ENCODE data around the gene PPM1M.

Gene PPM1M

DNA sequence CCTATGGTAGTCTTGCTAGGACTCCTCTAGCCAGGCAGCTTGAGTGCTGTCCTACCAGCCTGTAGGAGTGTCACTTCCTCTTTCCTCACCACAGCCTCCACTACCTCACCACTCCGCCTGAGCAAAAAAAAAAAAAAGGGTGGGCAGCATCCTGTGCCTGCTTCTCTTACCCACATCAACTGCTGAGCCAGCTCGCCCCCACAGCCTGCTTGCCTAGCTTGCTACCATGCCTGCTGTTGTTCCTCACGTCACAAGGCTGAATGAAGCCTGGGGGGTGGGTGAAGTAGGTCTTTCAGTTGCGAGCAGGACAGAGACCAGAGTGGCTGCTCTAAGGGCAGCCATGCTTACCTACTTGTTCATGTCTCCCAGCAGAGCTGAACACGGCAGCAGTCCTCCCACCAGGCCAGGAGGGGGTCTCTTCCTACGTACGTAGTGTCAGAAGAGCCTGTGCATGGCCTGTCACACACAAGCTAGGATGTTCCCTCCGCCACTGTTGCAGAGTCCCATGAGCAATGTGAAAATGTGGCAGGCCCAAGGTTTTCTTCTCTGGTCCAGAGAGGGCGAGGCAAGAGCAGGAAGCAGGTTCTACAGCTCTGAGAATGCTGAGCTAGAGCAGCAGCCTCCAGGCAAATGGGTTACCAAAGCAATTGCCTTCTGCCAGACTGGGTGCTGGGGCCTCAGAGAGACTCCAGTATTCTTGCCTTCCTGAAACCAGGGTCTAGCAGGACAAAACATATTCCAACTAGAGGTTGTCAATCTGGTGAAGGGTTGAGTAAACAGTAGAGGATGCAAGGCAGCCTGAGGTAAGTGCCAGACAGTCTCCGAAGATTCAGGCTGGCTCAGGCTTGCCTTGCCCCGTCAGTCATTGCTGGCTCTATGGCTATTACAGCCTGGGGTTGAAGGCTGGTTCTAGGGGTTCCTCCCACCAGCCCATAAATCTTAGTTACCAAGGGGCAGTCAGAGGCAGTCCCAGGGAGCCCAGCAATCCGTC lies 8.1 kb downstream of the PPM1M start:
- Histone ChIP-seq H3K27ac (ENCODE audit: low read length) (no peak overlapping the region), H3K4me3 (ENCODE audit: low read depth in 1 of 2, low read length in 2 of 2) (no peak overlapping the region), H3K4me1 (ENCODE audit: control insufficient read depth in 1 of 2, insufficient read depth in 2 of 2, low read length in 2 of 2) (peaks cover 0 to 9% of the 10 kb centered on the region in 2 donors), H3K27me3 (ENCODE audit: low read depth, low read length) (no peaks in the 10 kb centered on the region), H3K36me3 (ENCODE audit: control insufficient read depth in 1 of 2, insufficient read depth in 2 of 2, low read length in 2 of 2) (peaks cover 56 to 70% of the 10 kb centered on the region in 2 donors), H3K9me3 (ENCODE audit: control insufficient read depth in 1 of 2, low read length in 2 of 2) (no peaks in the 10 kb centered on the region)

DNA sequence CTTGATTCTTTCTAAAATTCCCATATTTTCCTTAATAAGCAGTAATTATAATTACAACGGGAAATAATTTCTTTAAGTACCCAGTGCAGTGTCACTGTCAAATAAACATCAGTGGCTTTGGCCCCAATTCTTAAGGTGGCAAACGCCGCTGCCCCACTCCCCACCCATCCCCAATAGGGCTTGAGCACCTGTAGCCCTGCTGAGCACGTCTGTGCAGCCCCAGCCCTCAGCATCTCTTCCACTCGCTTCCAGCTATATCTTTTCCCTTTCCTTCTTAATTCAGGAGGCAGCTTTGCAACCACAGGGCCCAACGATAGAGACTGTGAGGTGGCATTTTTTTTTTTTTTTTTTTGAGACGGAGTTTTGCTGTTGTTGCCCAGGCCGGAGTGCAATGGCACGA lies 9.0 kb downstream of the PPM1M start:
- no peaks in the 10 kb centered on the region for H3K27me3 ChIP-seq (ENCODE audit: low read depth, low read length)
- H3K4me1 ChIP-seq (ENCODE audit: control insufficient read depth in 1 of 2, insufficient read depth in 2 of 2, low read length in 2 of 2) = peaks cover 0 to 13% of the 10 kb centered on the region in 2 donors
- no peak overlapping the region for H3K4me3 ChIP-seq (ENCODE audit: low read depth in 1 of 2, low read length in 2 of 2)
- no peak overlapping the region for H3K27ac ChIP-seq (ENCODE audit: low read length)
- peaks cover 56 to 70% of the 10 kb centered on the region in 2 donors for H3K36me3 ChIP-seq (ENCODE audit: control insufficient read depth in 1 of 2, insufficient read depth in 2 of 2, low read length in 2 of 2)
- no peaks in the 10 kb centered on the region for H3K9me3 ChIP-seq (ENCODE audit: control insufficient read depth in 1 of 2, low read length in 2 of 2)

DNA sequence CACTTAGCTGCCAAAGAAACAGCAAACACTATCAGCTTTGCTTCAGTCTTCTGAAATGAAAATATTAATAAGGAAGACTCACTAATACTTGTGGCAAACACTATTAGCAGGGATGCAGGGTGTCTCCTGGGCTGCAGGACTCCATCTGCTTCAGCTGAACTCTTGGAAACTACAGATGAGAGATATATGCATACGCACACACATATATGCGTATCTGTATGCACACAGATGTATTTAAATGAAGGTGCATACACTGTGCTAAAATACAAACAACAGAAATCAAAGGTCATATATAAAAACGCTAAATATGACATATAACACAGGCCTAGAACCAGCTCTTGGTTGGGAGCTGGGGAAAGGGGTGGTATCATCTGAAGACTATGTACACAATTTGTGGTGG lies 10.6 kb downstream of the PPM1M start:
- Histone ChIP-seq H3K27me3 (ENCODE audit: low read depth, low read length) (no peaks in the 10 kb centered on the region), H3K27ac (ENCODE audit: low read length) (peak overlapping the region; percentile 6), H3K36me3 (ENCODE audit: control insufficient read depth in 1 of 2, insufficient read depth in 2 of 2, low read length in 2 of 2) (peaks cover 61 to 76% of the 10 kb centered on the region in 2 donors), H3K4me1 (ENCODE audit: control insufficient read depth in 1 of 2, insufficient read depth in 2 of 2, low read length in 2 of 2) (peaks cover 0 to 13% of the 10 kb centered on the region in 2 donors), H3K4me3 (ENCODE audit: low read depth in 1 of 2, low read length in 2 of 2) (no peak overlapping the region), H3K9me3 (ENCODE audit: control insufficient read depth in 1 of 2, low read length in 2 of 2) (no peaks in the 10 kb centered on the region)

DNA sequence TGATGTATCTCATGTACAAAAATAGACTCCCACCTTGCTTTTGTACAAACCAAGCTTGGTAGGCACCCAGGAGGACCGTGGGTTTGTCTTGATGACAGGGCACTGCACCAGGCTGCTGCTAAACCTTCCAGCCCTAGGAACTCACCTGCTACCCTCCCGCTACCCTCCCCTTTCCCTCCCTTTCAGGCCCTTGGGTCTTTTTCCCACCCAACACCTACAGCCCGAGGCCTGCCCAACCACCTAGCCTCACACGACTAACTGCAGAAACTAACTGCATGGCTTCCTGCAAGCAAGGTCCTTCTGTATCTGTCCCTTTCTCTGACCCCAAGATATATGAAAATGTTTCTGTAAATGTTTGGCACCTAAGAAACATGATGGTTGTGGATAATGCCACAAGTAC lies 11.1 kb downstream of the PPM1M start:
- Histone ChIP-seq H3K27me3 (ENCODE audit: low read depth, low read length) (no peaks in the 10 kb centered on the region), H3K9me3 (ENCODE audit: control insufficient read depth in 1 of 2, low read length in 2 of 2) (no peaks in the 10 kb centered on the region), H3K36me3 (ENCODE audit: control insufficient read depth in 1 of 2, insufficient read depth in 2 of 2, low read length in 2 of 2) (peaks cover 64 to 77% of the 10 kb centered on the region in 2 donors), H3K4me1 (ENCODE audit: control insufficient read depth in 1 of 2, insufficient read depth in 2 of 2, low read length in 2 of 2) (peaks cover 0 to 13% of the 10 kb centered on the region in 2 donors), H3K4me3 (ENCODE audit: low read depth in 1 of 2, low read length in 2 of 2) (no peak overlapping the region), H3K27ac (ENCODE audit: low read length) (no peak overlapping the region)

DNA sequence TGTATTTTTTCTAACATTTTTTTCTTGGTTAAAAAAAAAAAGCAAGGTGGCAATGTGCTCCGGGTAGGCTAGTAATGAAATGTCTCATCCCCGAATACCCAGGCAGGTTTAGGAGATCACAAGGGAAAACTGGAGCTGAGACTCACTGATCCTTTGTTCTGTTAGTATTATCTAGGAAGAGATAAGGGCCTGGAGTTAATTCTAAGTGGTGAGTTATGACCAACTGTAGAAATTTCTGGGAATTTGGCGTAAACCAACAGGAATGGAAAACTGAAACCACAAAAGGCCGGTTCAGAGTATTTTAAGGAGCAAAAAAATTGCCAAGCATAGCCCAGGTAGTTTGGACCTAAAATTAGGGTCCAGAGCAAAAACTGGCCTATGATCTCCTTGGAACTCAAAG lies 12.4 kb downstream of the PPM1M start:
- Histone ChIP-seq H3K36me3 (ENCODE audit: control insufficient read depth in 1 of 2, insufficient read depth in 2 of 2, low read length in 2 of 2) (peaks cover 75 to 85% of the 10 kb centered on the region in 2 donors), H3K27ac (ENCODE audit: low read length) (no peak overlapping the region), H3K9me3 (ENCODE audit: control insufficient read depth in 1 of 2, low read length in 2 of 2) (no peaks in the 10 kb centered on the region), H3K4me3 (ENCODE audit: low read depth in 1 of 2, low read length in 2 of 2) (no peak overlapping the region), H3K27me3 (ENCODE audit: low read depth, low read length) (no peaks in the 10 kb centered on the region), H3K4me1 (ENCODE audit: control insufficient read depth in 1 of 2, insufficient read depth in 2 of 2, low read length in 2 of 2) (peaks cover 0 to 13% of the 10 kb centered on the region in 2 donors)

DNA sequence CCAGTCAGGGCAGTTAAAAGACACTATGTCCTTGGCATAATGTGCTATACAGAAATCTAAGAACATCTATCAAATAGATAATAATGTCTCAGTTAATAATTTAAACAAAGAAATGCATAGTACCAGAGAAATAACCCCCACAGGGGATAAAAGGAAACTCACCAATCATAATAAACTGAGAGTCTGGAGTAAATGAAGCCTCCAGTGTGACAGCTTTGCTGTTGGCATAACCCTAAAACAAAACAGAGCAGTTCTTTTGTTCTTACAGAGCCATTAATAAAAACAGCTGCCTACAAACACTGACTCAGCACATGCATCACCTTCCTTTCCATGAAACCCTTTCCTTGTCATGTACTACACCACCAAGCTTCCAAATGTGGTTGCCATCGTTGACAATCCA lies 13.5 kb downstream of the PPM1M start:
- Histone ChIP-seq H3K4me1 (ENCODE audit: control insufficient read depth in 1 of 2, insufficient read depth in 2 of 2, low read length in 2 of 2) (peaks cover 0 to 13% of the 10 kb centered on the region in 2 donors), H3K36me3 (ENCODE audit: control insufficient read depth in 1 of 2, insufficient read depth in 2 of 2, low read length in 2 of 2) (peaks cover 78 to 86% of the 10 kb centered on the region in 2 donors), H3K27ac (ENCODE audit: low read length) (no peak overlapping the region), H3K4me3 (ENCODE audit: low read depth in 1 of 2, low read length in 2 of 2) (no peak overlapping the region), H3K27me3 (ENCODE audit: low read depth, low read length) (no peaks in the 10 kb centered on the region), H3K9me3 (ENCODE audit: control insufficient read depth in 1 of 2, low read length in 2 of 2) (no peaks in the 10 kb centered on the region)

DNA sequence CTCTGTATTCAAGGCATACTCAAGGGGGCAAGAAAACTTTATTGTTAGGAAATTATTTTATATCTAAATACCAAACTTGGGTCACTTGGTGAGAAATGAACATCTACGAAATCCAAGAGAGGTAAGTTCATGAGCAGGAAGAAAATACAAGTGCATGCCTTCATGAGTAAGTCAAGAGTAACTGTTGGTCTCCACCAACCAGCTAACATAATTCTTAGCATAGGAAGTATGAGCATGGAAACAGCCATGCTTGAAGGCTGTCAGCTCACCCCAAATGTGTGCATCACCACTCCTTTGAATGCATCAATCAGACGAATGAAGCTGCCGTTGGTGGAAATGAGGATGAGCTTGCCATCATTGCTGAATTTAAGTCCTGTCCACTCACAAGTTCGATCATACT lies 13.9 kb downstream of the PPM1M start:
- Histone ChIP-seq H3K36me3 (ENCODE audit: control insufficient read depth in 1 of 2, insufficient read depth in 2 of 2, low read length in 2 of 2) (peaks cover 78 to 89% of the 10 kb centered on the region in 2 donors), H3K27ac (ENCODE audit: low read length) (no peak overlapping the region), H3K9me3 (ENCODE audit: control insufficient read depth in 1 of 2, low read length in 2 of 2) (no peaks in the 10 kb centered on the region)

DNA sequence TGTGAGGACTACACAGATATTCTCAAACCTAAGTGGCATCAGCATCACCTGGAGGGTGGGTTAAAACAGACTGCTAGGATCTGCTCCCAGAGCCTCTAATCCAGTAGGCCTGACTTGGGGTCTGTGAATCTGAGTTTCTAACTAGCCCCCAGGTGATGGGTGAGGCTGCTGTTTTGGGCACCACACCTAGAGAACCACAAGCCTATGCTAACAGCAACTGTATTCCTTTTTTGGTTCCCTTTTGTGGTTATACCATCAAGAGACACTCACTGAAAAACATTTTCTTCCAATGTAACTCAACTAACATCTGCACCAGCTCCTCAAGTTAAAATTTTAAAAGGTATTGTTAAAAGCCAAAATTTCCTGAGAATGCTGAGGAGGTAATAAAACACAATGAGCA lies 16.9 kb downstream of the PPM1M start:
- H3K27me3 ChIP-seq (ENCODE audit: low read depth, low read length) = no peaks in the 10 kb centered on the region
- H3K4me3 ChIP-seq (ENCODE audit: low read depth in 1 of 2, low read length in 2 of 2) = no peak overlapping the region
- peaks cover 0 to 3% of the 10 kb centered on the region in 2 donors for H3K4me1 ChIP-seq (ENCODE audit: control insufficient read depth in 1 of 2, insufficient read depth in 2 of 2, low read length in 2 of 2)
- H3K9me3 ChIP-seq (ENCODE audit: control insufficient read depth in 1 of 2, low read length in 2 of 2) = no peaks in the 10 kb centered on the region
- H3K36me3 ChIP-seq (ENCODE audit: control insufficient read depth in 1 of 2, insufficient read depth in 2 of 2, low read length in 2 of 2) = peaks cover 74 to 88% of the 10 kb centered on the region in 2 donors
- H3K27ac ChIP-seq (ENCODE audit: low read length) = no peak overlapping the region

More for the DNA sequence above, 13.9 kb downstream of the PPM1M start:
- Histone ChIP-seq H3K4me1 (ENCODE audit: control insufficient read depth in 1 of 2, insufficient read depth in 2 of 2, low read length in 2 of 2) (peaks cover 0 to 13% of the 10 kb centered on the region in 2 donors), H3K4me3 (ENCODE audit: low read depth in 1 of 2, low read length in 2 of 2) (no peak overlapping the region), H3K27me3 (ENCODE audit: low read depth, low read length) (no peaks in the 10 kb centered on the region)

DNA sequence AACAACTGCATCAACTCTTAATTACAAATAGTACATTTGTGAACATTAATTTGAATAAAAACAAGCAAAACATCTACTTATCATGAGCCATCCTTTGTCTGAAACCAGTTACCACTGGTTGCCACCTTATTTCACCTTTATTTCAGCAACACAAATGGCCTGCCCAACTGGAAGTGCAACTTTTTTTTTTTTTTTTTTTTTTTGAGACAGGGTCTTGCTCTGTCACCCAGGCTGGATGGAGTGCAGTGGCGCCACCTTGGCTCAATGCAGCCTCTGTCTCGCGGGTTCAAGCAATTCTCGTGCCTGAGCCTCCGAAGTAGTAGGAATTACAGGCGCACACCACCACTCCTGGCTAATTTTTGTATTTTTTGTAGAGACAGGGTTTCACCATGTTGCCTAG lies 19.8 kb downstream of the PPM1M start:
- Histone ChIP-seq H3K4me3 (ENCODE audit: low read depth in 1 of 2, low read length in 2 of 2) (no peak overlapping the region), H3K27ac (ENCODE audit: low read length) (no peak overlapping the region), H3K27me3 (ENCODE audit: low read depth, low read length) (no peaks in the 10 kb centered on the region), H3K4me1 (ENCODE audit: control insufficient read depth in 1 of 2, insufficient read depth in 2 of 2, low read length in 2 of 2) (peaks cover 0 to 19% of the 10 kb centered on the region in 2 donors), H3K36me3 (ENCODE audit: control insufficient read depth in 1 of 2, insufficient read depth in 2 of 2, low read length in 2 of 2) (peaks cover 60 to 70% of the 10 kb centered on the region in 2 donors), H3K9me3 (ENCODE audit: control insufficient read depth in 1 of 2, low read length in 2 of 2) (no peaks in the 10 kb centered on the region)

DNA sequence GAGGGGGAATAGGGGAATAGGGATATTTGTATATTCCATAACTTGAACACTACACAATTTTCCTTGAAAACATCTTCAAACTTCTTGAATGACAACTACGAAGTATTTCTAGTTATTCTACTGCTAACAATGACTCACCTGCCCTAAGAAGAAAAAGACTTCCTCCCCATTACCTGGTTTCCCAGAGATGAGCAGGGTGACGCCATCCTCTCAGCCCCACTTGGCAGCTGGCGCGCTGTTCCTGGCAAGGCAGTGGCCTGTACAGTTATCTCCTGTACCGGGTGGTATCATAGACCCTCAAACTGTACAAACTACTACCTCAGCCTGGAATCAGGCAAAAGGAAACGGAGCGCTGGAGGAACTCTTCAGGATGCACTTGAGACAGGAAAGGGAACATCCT lies 22.5 kb downstream of the PPM1M start:
- H3K27ac ChIP-seq (ENCODE audit: low read length) = no peak overlapping the region
- H3K4me1 ChIP-seq (ENCODE audit: control insufficient read depth in 1 of 2, insufficient read depth in 2 of 2, low read length in 2 of 2) = peaks cover 14 to 41% of the 10 kb centered on the region in 2 donors
- peaks cover 37 to 47% of the 10 kb centered on the region in 2 donors for H3K36me3 ChIP-seq (ENCODE audit: control insufficient read depth in 1 of 2, insufficient read depth in 2 of 2, low read length in 2 of 2)
- H3K4me3 ChIP-seq (ENCODE audit: low read depth in 1 of 2, low read length in 2 of 2) = no peak overlapping the region
- no peaks in the 10 kb centered on the region for H3K9me3 ChIP-seq (ENCODE audit: control insufficient read depth in 1 of 2, low read length in 2 of 2)
- no peaks in the 10 kb centered on the region for H3K27me3 ChIP-seq (ENCODE audit: low read depth, low read length)

DNA sequence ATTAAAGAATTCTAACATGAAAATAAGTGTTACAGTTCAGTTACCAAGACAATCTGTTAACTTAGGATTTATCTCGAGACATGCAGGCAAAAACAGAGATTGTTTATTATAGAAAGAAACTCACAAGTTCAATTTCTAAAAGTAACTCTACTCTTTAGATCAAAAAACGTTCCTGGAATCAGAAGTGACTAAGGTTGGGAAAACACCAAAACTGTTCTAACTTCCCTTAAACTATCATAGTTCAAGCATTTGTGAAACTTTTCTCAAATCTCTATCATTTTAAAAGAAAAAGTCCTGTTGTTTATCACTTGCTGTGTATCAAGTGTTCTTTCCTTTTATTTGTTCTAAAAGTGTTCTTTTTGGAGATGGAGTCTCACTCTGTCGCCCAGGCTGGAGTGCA lies 24.2 kb downstream of the PPM1M start:
- no peaks in the 10 kb centered on the region for H3K9me3 ChIP-seq (ENCODE audit: control insufficient read depth in 1 of 2, low read length in 2 of 2)
- no peak overlapping the region for H3K4me3 ChIP-seq (ENCODE audit: low read depth in 1 of 2, low read length in 2 of 2)
- H3K4me1 ChIP-seq (ENCODE audit: control insufficient read depth in 1 of 2, insufficient read depth in 2 of 2, low read length in 2 of 2) = peaks cover 14 to 57% of the 10 kb centered on the region in 2 donors
- peaks cover 29 to 30% of the 10 kb centered on the region in 2 donors for H3K36me3 ChIP-seq (ENCODE audit: control insufficient read depth in 1 of 2, insufficient read depth in 2 of 2, low read length in 2 of 2)
- no peaks in the 10 kb centered on the region for H3K27me3 ChIP-seq (ENCODE audit: low read depth, low read length)
- peak overlapping the region; percentile 32 for H3K27ac ChIP-seq (ENCODE audit: low read length)

All from muscle layer of duodenum (tissue), 2 donors.